ENCODE data around the gene USP31. TPM values are rescaled to one million over a fixed set of nuclear protein-coding genes. Genes with fewer than 3 reads are reported as not detected.

USP31 gene
- total RNA-seq, 3 donors from 2014 or later (not counting 1 experiment from before 2014, with no cell fraction given) = 6.1 to 6.6 (median 6.3) TPM

DNA sequence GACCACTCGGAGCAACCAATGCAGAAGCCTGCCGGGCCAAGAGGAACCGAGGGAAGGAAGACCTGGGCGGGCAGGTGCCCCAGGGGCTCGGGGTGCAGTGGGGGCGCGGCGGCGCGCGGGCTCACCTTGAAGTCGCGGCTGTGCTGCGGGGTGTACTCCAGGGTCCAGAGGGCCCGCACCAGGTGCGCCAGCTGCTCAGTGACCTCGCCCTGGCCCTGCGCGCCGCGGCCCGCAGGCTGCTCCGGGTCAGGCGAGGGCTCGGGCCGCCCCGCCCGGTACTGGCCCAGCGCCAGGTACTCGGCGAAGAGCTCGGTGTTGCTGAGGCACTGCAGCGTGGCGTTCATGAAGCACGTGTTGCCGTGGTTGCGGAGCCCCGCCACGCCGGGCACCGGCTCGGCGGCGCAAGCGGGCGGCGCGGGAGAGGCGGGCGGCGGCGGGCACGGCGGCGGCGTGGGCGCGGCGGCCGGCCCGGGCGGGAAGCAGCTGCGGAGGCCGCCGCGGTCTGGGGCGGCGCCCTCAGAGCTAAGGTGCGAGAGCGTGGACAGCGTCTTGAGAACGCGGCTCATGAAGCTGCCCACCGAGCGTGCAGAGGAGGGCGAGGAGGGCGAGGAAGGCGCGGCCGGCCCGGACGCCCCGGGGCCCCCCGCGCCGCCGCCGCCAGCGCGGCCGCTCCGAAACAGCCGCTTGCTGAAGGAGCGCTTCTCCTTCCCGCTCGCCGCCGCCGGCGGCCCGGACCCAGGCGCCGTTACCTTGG is 562 bp downstream of the USP31 start:
- peaks cover 17% of the 10 kb centered on the region in 2 donors for H3K4me1 Mint-ChIP-seq
- peak overlapping the region; percentile 95 for H3K4me3 Mint-ChIP-seq
- under 1% methylated on average over 103 of the region's 103 CpGs for WGBS (ENCODE audit: insufficient coverage)
- Histone ChIP-seq H3K9me3 (ENCODE audit: control insufficient read depth, insufficient read depth, low read length) (no peaks in the 10 kb centered on the region), H3K27ac (ENCODE audit: low read length) (no peak overlapping the region), H3K4me3 (ENCODE audit: low read length) (peak overlapping the region; percentile 26), H3K4me1 (ENCODE audit: control insufficient read depth, insufficient read depth, low read length) (peaks cover 9% of the 10 kb centered on the region), H3K27me3 (ENCODE audit: control insufficient read depth, insufficient read depth, low read length) (no peaks in the 10 kb centered on the region), H3K36me3 (ENCODE audit: control insufficient read depth, insufficient read depth, low read length) (no peaks in the 10 kb centered on the region)
- intact Hi-C loops (cut with micrococcal nuclease) = loop anchor here (5.0 kb wide), 1 partner anchor 1551 kb away; the partner anchor contains the start of gene METTL9
- ATAC-seq = peak; percentile 31 to 52 (median 49)
- DNase-seq = peak; percentile 30 to 77
- TF ChIP-seq CTCF (IDR thresholded peaks at IDR 0.05) = no peak
- no peaks in the 10 kb centered on the region for H3K36me3 Mint-ChIP-seq
- H3K27me3 Mint-ChIP-seq (ENCODE audit: low read depth in 2 of 2) = peaks cover 0 to 10% of the 10 kb centered on the region in 2 donors
- H3K27ac Mint-ChIP-seq = peak overlapping the region; percentile 57 to 79
- no peaks in the 10 kb centered on the region for H3K9me3 Mint-ChIP-seq

- no peak for ATAC-seq
- peak overlapping the region; percentile 57 to 79 for H3K27ac Mint-ChIP-seq
- no peak for DNase-seq
Measured at GRCh38 chr16:23148166-23148512, 1.1 kb downstream of the USP31 start.

GRCh38 chr16:23147666-23148065 is 1.6 kb downstream of the USP31 start:
- TF ChIP-seq CTCF (IDR thresholded peaks at IDR 0.05) = no peak

More at GRCh38 chr16:23148166-23148512, 1.1 kb downstream of the USP31 start:
- H3K27ac ChIP-seq (ENCODE audit: low read length) = no peak overlapping the region
- H3K4me3 ChIP-seq (ENCODE audit: low read length) = peak overlapping the region; percentile 26
- Mint-ChIP-seq H3K4me1 (peaks cover 17% of the 10 kb centered on the region in 2 donors), H3K36me3 (no peaks in the 10 kb centered on the region), H3K4me3 (peak overlapping the region; percentile 95), H3K9me3 (no peaks in the 10 kb centered on the region), H3K27me3 (ENCODE audit: low read depth in 2 of 2) (peaks cover 0 to 10% of the 10 kb centered on the region in 2 donors)
- no peaks in the 10 kb centered on the region for H3K27me3 ChIP-seq (ENCODE audit: control insufficient read depth, insufficient read depth, low read length)
- no peaks in the 10 kb centered on the region for H3K36me3 ChIP-seq (ENCODE audit: control insufficient read depth, insufficient read depth, low read length)
- no peak for TF ChIP-seq CTCF (IDR thresholded peaks at IDR 0.05)
- no peaks in the 10 kb centered on the region for H3K9me3 ChIP-seq (ENCODE audit: control insufficient read depth, insufficient read depth, low read length)
- 58% methylated on average over 7 of the region's 7 CpGs for WGBS (ENCODE audit: insufficient coverage)
- H3K4me1 ChIP-seq (ENCODE audit: control insufficient read depth, insufficient read depth, low read length) = peaks cover 9% of the 10 kb centered on the region
- intact Hi-C loops (cut with micrococcal nuclease) = loop anchor here (5.0 kb wide), 1 partner anchor 1551 kb away; the partner anchor contains the start of gene METTL9

More at GRCh38 chr16:23147666-23148065, 1.6 kb downstream of the USP31 start:
- intact Hi-C loops (cut with micrococcal nuclease) = loop anchor here (5.0 kb wide), 1 partner anchor 1550 kb away; the partner anchor contains the start of gene METTL9
- Histone ChIP-seq H3K27me3 (ENCODE audit: control insufficient read depth, insufficient read depth, low read length) (no peaks in the 10 kb centered on the region), H3K36me3 (ENCODE audit: control insufficient read depth, insufficient read depth, low read length) (no peaks in the 10 kb centered on the region), H3K4me3 (ENCODE audit: low read length) (no peak overlapping the region), H3K9me3 (ENCODE audit: control insufficient read depth, insufficient read depth, low read length) (no peaks in the 10 kb centered on the region), H3K27ac (ENCODE audit: low read length) (no peak overlapping the region), H3K4me1 (ENCODE audit: control insufficient read depth, insufficient read depth, low read length) (peaks cover 9% of the 10 kb centered on the region)
- WGBS (ENCODE audit: insufficient coverage) = 94% methylated on average over 3 of the region's 4 CpGs
- H3K4me1 Mint-ChIP-seq = peaks cover 17% of the 10 kb centered on the region in 2 donors
- no peak for DNase-seq
- H3K9me3 Mint-ChIP-seq = no peaks in the 10 kb centered on the region
- peaks cover 0 to 8% of the 10 kb centered on the region in 2 donors for H3K27me3 Mint-ChIP-seq (ENCODE audit: low read depth in 2 of 2)
- peak overlapping the region; percentile 95 for H3K4me3 Mint-ChIP-seq
- ATAC-seq = no peak
- peak overlapping the region; percentile 57 to 79 for H3K27ac Mint-ChIP-seq
- no peaks in the 10 kb centered on the region for H3K36me3 Mint-ChIP-seq
